KBM-7 (cell line): ENCODE measurements around the gene ATOX1.
A peak's percentile ranks its signal among the peaks of the same experiment; 100 is the strongest.
"Not testable (repeated sequence)": the region's sequence is repeated elsewhere in the genome, so short reads cannot be mapped to it uniquely, and the experiment has no call there.

Experiments
- DNase-seq: peaks from one replicate; pipeline ENCODE4 v3.0.0-alpha.2; 2015
- in situ Hi-C: fragments of 300-500 bp; cut with MboI; formaldehyde crosslinking; loops from 2 replicates; pipeline ENCODE4 v1.14.3; 2020; ENCODE audit warnings: low sequenced_read_pairs, low pct_unique_long_range_greater_than_20kb, mixed read lengths

Gene ATOX1, protein sequence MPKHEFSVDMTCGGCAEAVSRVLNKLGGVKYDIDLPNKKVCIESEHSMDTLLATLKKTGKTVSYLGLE

DNA sequence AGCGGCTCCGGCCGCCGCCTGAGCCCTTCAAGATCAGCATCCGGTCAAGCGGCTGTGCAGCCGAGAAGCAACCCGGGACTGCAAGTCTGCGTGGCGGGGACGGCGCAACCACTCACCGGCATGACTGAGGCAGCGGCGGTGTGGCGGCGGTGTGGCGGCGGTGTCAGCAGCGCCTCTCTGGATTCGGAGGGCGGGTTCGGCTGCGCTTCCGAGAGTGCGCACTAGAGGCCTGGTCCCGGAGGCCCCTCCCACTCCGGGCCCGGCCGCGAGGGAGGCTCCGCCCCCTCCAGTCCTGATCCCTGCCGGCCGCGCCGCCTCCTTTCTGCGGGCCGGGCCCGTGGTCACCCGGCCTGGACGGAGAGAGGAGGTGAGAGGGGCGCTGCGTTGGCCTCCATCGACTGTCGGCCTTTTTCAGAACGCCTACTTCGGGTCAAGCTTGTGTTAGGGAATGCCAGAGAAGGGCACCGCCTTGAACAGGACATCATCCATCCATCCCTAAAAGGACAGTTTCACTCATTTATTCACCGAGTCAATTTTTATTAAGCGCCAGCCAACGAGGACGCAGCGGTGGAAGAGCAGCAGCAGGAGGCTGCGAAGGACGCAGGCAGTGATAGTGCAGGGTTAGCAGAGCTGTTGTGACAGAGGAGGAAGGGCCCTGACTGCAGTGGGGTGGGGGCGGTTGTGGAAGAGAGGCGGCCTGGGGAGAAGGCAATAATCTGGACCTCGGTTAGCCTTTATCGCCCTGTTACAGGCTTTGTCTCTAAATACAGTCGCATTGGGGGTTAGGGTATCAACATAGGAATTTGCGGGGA lies at the start of gene ATOX1:
Gene ATOX1 (minus strand): TSS at position 202 of the 812 bp plus-strand sequence. CDS start 80 bp downstream, at position 122.
- peak; percentile 93 for DNase-seq
- in situ Hi-C loops, result no loop called here

- DNase-seq, result no peak
- in situ Hi-C loops, result no loop called here
Observed at GRCh38 chr5:151805414-151806223, 47.2 kb upstream of the ATOX1 start.

DNA sequence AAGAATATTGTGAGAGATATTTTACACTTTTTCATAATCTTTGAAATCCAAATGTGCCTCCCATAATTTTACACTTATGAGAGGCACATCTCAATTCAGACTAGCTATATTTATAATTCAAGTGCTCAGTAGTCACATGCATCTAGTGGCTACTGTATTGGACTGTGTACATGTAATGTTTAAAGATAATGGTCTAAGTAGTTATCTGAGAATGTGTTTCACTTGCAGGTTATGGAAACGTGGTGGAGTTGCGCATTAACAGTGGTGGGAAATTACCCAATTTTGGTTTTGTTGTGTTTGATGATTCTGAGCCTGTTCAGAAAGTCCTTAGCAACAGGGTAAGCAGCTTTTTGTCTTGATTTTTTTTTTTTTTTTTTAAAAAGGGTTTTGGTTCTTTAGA lies 42.1 kb upstream of the ATOX1 start:
- in situ Hi-C loops, result no loop called here
- no peak for DNase-seq

DNA sequence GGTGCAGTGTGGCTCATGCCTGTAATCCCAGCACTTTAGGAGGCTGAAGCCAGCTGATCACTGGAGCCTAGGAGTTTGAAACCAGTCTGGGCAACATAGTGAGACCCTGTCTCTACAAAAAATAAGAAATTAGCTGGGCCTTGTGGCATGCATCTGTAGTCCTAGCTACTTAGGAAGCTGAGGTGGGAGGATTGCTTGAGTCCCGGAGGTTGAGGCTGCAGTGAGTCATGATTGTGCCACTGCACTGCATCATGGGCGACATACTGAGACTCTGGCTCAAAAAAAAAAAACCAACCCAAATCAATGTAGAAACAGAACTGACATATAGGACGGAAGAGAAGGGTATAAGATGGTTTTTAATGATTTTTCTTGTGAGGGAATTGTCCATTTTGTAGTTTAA lies 41.0 kb upstream of the ATOX1 start:
- in situ Hi-C loops, result no loop called here

GRCh38 chr5:151798674-151799073 lies 40.2 kb upstream of the ATOX1 start:
- in situ Hi-C loops, result no loop called here
- no peak for DNase-seq

More for the DNA sequence above, 41.0 kb upstream of the ATOX1 start:
- no peak for DNase-seq

GRCh38 chr5:151795426-151795825 lies 37.0 kb upstream of the ATOX1 start:
- DNase-seq, result no peak
- in situ Hi-C loops, result no loop called here

DNA sequence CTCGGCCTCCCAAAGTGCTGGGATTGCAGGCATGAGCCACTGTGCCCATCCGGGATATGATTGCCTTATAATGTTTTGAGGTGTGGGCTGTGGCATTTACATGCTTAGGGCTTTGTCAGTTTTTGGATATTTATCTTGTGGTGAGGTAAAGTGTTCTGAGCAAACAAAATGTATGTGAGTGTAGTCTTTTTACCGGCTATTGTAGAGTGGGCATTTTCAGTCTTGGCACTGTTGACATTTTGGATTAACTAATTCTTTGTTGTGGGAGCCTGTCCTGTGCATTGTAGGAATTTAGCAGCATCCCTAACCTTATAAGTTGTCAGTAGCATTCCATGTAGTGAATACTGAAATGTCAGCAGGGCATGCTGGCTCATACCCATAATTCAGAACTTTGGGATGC lies 34.9 kb upstream of the ATOX1 start:
- DNase-seq, result no peak
- in situ Hi-C loops, result no loop called here

- in situ Hi-C loops, result no loop called here
- DNase-seq, result no peak
Observed at GRCh38 chr5:151787817-151788216, 29.4 kb upstream of the ATOX1 start.

GRCh38 chr5:151786468-151786867 lies 28.0 kb upstream of the ATOX1 start:
- in situ Hi-C loops, result no loop called here
- DNase-seq, result no peak

- in situ Hi-C loops, result no loop called here
Observed at GRCh38 chr5:151784141-151784540, 25.7 kb upstream of the ATOX1 start.

GRCh38 chr5:151783664-151784063 lies 25.2 kb upstream of the ATOX1 start:
- DNase-seq, in situ Hi-C loops: not testable (repeated sequence)

More at GRCh38 chr5:151784141-151784540, 25.7 kb upstream of the ATOX1 start:
- DNase-seq, result no peak

DNA sequence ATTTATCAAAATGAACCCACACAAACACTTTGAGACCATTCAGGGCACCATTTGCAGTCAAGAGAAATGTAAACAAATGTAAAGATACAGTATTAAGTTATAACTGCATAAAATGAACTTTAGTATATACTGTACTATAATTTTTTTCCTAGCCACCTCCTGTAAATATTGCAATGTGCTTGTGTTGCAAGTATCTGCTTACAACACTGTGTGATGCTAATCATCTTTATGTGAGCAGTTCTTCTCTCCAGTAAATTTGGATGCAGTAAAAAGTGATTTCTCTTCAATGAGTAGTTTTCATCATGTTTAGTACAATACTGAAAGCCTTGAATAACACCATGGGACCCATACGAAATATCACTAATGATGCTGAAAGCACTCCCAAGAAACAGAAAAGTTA lies 22.8 kb upstream of the ATOX1 start:
- no peak for DNase-seq
- in situ Hi-C loops, result no loop called here

GRCh38 chr5:151780348-151780747 lies 21.9 kb upstream of the ATOX1 start:
- no peak for DNase-seq
- in situ Hi-C loops, result no loop called here

DNA sequence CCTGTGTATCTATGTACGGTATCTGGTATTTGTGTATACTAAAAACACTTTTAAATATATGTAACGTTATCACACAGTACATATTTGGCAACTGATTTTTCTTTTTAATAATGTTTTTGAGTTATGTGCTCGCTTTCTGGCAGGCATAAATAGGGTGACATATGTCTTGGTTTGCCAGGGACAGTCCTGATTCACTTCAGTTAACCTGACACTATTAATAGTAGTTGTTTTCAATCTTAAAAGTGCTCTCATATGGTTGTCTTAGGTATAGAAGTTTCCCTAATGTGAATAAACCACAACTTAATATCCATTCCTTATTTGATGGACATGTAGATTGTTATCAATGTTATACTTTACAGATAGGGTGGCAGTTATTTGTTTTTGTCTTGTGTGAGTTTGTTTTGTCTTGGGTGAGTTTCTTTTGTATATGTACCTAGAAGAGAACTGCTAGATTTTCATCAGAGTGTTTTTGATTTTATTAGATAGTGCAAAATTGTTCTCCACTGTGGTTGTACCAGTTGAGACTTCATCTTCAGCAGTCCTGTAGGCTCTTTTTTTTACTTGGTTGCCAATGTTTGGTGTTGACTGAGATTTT lies 21.2 kb upstream of the ATOX1 start:
- DNase-seq, result no peak
- in situ Hi-C loops, result no loop called here

- in situ Hi-C loops, result no loop called here
- no peak for DNase-seq
Observed at GRCh38 chr5:151775025-151775606, 16.7 kb upstream of the ATOX1 start.

DNA sequence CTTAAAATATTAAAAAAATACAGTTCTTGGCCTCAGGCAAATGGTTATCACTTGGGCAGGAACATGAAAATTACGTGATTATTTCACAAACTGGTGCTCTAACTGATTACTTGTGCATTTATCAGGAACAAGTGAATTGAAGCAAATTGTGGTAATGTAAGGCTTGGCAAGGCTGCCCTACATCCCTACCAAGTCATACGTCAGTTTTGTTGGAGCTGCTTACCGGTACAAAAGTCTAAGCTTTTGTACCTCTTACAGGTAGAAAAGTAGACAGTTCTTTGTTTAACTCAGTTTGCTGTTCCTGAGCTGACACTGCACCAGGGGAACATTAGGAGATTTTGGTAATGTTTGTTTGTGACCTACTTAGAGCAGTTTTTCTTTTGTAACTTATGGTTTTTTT lies 15.5 kb upstream of the ATOX1 start:
- no peak for DNase-seq
- in situ Hi-C loops, result no loop called here

GRCh38 chr5:151772846-151773561 lies 14.6 kb upstream of the ATOX1 start:
- in situ Hi-C loops, result no loop called here
- peak; percentile 25 for DNase-seq

DNA sequence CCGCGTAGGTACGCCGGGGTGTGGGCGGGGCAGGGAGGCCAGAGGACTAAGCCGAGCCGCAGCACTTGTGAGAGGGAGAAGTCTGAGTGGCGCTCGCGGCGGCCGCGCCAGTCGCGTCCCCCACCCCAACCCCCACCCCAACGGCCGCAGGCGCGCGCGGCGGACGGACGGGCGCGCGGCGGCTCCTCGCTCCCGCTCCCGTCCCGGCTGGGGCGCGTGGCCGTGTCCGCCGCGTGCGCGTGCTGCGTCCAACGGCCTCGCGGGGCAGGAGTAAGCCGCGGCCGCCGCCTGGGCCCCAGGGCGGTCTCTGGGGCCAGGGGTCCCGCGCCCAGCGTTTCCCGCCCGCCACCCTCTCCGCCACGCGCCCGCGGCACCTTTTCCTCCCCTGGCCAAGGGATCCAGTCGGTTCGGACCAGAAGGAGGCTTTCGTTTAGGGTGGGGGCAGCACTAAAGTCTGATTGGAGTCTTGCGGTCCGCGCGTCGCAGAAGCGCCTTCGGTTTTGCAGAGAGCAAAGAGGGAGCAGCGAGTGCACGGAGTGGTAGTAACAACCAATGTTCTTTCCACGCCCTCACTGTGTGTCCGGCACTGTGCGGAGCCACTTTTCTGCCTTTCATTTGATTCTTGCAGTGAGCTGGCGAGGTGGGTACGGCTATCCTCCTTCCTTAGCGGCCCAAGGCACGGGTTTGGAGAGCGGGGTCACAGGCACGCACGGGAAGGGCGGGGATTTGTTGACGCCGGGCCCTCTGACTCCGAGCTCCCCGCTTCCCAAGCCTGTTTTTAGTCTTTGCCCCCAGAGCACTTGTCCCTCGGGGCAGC lies 13.8 kb upstream of the ATOX1 start:
- in situ Hi-C loops, result no loop called here
- peak; percentile 56 for DNase-seq
